GM06990 (cell line): ENCODE results near the gene ZCWPW1.

Experiments used
- DNase-seq: peaks from one replicate; pipeline ENCODE4 v3.0.0-alpha.2; 2011; ENCODE audit not compliant: insufficient read length; ENCODE audit errors: extremely low read depth
- H3K27me3 ChIP-seq: replicated peaks from 2 replicates; pipeline ENCODE4 v1.6.0; 2011; ENCODE audit warnings: low read length; ENCODE audit not compliant: control insufficient read depth, insufficient read depth
- H3K36me3 ChIP-seq: 2 replicates; pipeline ENCODE4 v1.5.1; 2011; ENCODE audit warnings: low read length; ENCODE audit not compliant: control insufficient read depth, insufficient read depth
- H3K4me3 ChIP-seq: replicated peaks from 2 replicates; pipeline ENCODE4 v1.5.1; 2011; ENCODE audit warnings: low read depth, mild to moderate bottlenecking, control low read depth, low read length
- CTCF ChIP-seq: IDR thresholded peaks from 2 replicates; pipeline ENCODE4 v1.5.1; 2011; ENCODE audit warnings: low read length, control low read depth, mild to moderate bottlenecking, inconsistent platforms; ENCODE audit not compliant: insufficient read depth, poor library complexity, severe bottlenecking

ZCWPW1 gene

GRCh38 chr7:100438172-100438571, 9.7 kb upstream of the ZCWPW1 start:
- TF ChIP-seq CTCF, result no peak
- Histone ChIP-seq H3K36me3 (peaks cover 12% of the 10 kb centered on the region), H3K4me3 (no peak overlapping the region), H3K27me3 (no peaks in the 10 kb centered on the region)
- no peak for DNase-seq

GRCh38 chr7:100437150-100438100, 8.9 kb upstream of the ZCWPW1 start:
- no peak overlapping the region; the same call in 1 of the 2 replicates for H3K4me3 ChIP-seq
- no peak for DNase-seq
- H3K36me3 ChIP-seq, result peaks cover 13% of the 10 kb centered on the region
- no peak for TF ChIP-seq CTCF
- H3K27me3 ChIP-seq, result no peaks in the 10 kb centered on the region

- Histone ChIP-seq H3K4me3 (peak overlapping the region; percentile 92), H3K27me3 (no peaks in the 10 kb centered on the region), H3K36me3 (peaks cover 18% of the 10 kb centered on the region)
- TF ChIP-seq CTCF, result no peak
- DNase-seq, result peak; percentile 68
Observed at GRCh38 chr7:100435401-100436304, 7.2 kb upstream of the ZCWPW1 start.

GRCh38 chr7:100434297-100435144, 6.0 kb upstream of the ZCWPW1 start:
- peak overlapping the region; percentile 92 for H3K4me3 ChIP-seq
- no peaks in the 10 kb centered on the region for H3K27me3 ChIP-seq
- H3K36me3 ChIP-seq, result peaks cover 18% of the 10 kb centered on the region
- no peak for DNase-seq
- TF ChIP-seq CTCF, result no peak

GRCh38 chr7:100433592-100434296, 5.2 kb upstream of the ZCWPW1 start:
- Histone ChIP-seq H3K36me3 (peaks cover 18% of the 10 kb centered on the region), H3K4me3 (no peak overlapping the region; the same call in 1 of the 2 replicates), H3K27me3 (no peaks in the 10 kb centered on the region)
- no peak for DNase-seq
- TF ChIP-seq CTCF, result no peak
